SU-DHL-6 (cell line): ENCODE measurements around the gene ATRIP.

Source experiments
- H2AFZ ChIP-seq: fragments of 200-600 bp; sonication (generic); 2 replicates; pipeline ENCODE4 v1.6.1; 2014; ENCODE audit warnings: low read depth, mild to moderate bottlenecking, moderate library complexity, mixed read lengths, antibody characterized with exemption, low read length; ENCODE audit not compliant: severe bottlenecking
- H3F3A ChIP-seq: fragments of 200-600 bp; shearing (Covaris generic); 2 replicates; pipeline ENCODE4 v1.6.0; 2016; ENCODE audit warnings: antibody characterized with exemption, mild to moderate bottlenecking; ENCODE audit not compliant: insufficient read depth
- H3K27ac ChIP-seq: fragments of 200-600 bp; sonication (generic); 2 replicates; pipeline ENCODE4 v1.5.1; 2016; ENCODE audit warnings: low read depth, mild to moderate bottlenecking, low read length, moderate library complexity, mixed read lengths
- H3K27me3 ChIP-seq: fragments of 200-600 bp; sonication (generic), shearing (Covaris generic); 2 replicates; pipeline ENCODE4 v1.6.0; 2014; ENCODE audit warnings: mild to moderate bottlenecking, low read length
- H3K36me3 ChIP-seq: fragments of 200-600 bp; sonication (generic); 2 replicates; pipeline ENCODE4 v1.6.1; 2014; ENCODE audit warnings: mild to moderate bottlenecking, low read length, mixed read lengths
- H3K4me2 ChIP-seq: fragments of 300-600, 200-600 bp; shearing (Covaris generic), sonication (generic); 2 replicates; pipeline ENCODE4 v1.6.0; 2014; ENCODE audit warnings: low read length, low read depth, mild to moderate bottlenecking; ENCODE audit not compliant: poor library complexity, severe bottlenecking
- H3K4me3 ChIP-seq: fragments of 200-600 bp; sonication (generic); 2 replicates; pipeline ENCODE4 v1.5.1; 2014; ENCODE audit warnings: antibody characterized with exemption, low read length, mild to moderate bottlenecking, mixed read lengths; ENCODE audit not compliant: insufficient read depth, poor library complexity, severe bottlenecking
- H3K79me2 ChIP-seq: fragments of 200-600 bp; sonication (generic); 2 replicates; pipeline ENCODE4 v1.6.1; 2014; ENCODE audit warnings: mild to moderate bottlenecking, low read length, moderate library complexity; ENCODE audit not compliant: insufficient read depth
- H3K9ac ChIP-seq: fragments of 200-600 bp; sonication (generic); 2 replicates; pipeline ENCODE4 v1.7.0; 2014; ENCODE audit warnings: mild to moderate bottlenecking, low read length
- H3K9me2 ChIP-seq: fragments of 200-600 bp; sonication (generic); replicated peaks from 2 replicates; pipeline ENCODE4 v1.6.1; 2014; ENCODE audit warnings: low read length; ENCODE audit not compliant: insufficient read depth
- H3K9me3 ChIP-seq: fragments of 200-600 bp; sonication (generic); 2 replicates; pipeline ENCODE4 v1.6.1; 2014; ENCODE audit warnings: low read length, mixed read lengths; ENCODE audit not compliant: insufficient read depth
- H4K20me1 ChIP-seq: fragments of 200-600 bp; sonication (generic); 2 replicates; pipeline ENCODE4 v1.6.1; 2014; ENCODE audit warnings: low read depth, mild to moderate bottlenecking, antibody characterized with exemption, low read length, moderate library complexity, mixed read lengths
- EZH2phosphoT487 ChIP-seq: fragments of 200-600 bp; sonication (generic), shearing (Covaris generic); conservative IDR thresholded peaks from 2 replicates; pipeline ENCODE4 v1.6.1; 2018; ENCODE audit warnings: mild to moderate bottlenecking, antibody characterized with exemption, low read length, moderate library complexity, mixed read lengths
- TF ChIP-seq, protein P1 (sequence below): fragments of 200-600 bp; sonication (generic); IDR thresholded peaks from one replicate; pipeline ENCODE4 v1.5.1; 2017; ENCODE audit warnings: antibody characterized with exemption, mild to moderate bottlenecking, low read length, moderate library complexity; ENCODE audit not compliant: insufficient read depth, poor library complexity, severe bottlenecking

ATRIP gene

DNA sequence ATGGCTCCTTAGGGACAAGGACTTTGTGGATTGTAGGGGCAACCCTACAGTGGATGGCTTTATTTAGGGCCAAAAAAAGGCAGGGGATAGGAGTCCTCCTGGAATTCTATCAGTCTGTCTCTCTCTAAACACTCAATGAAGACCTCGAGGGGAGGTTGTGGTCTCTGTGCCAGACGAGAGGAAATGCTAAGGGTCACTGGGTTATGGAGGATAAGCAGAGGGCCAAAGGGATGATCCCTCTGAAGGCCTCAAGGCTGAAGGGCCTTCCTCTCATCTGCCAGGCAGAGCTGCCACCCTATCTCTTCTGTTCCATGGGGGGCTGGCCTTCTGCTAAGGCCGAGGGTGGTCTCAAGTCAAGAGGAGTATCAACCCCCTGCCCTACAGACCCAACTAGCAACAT, 43.6 kb upstream of the ATRIP start:
- TF ChIP-seq, protein P1, sequence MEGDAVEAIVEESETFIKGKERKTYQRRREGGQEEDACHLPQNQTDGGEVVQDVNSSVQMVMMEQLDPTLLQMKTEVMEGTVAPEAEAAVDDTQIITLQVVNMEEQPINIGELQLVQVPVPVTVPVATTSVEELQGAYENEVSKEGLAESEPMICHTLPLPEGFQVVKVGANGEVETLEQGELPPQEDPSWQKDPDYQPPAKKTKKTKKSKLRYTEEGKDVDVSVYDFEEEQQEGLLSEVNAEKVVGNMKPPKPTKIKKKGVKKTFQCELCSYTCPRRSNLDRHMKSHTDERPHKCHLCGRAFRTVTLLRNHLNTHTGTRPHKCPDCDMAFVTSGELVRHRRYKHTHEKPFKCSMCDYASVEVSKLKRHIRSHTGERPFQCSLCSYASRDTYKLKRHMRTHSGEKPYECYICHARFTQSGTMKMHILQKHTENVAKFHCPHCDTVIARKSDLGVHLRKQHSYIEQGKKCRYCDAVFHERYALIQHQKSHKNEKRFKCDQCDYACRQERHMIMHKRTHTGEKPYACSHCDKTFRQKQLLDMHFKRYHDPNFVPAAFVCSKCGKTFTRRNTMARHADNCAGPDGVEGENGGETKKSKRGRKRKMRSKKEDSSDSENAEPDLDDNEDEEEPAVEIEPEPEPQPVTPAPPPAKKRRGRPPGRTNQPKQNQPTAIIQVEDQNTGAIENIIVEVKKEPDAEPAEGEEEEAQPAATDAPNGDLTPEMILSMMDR = no peak
- TF ChIP-seq EZH2phosphoT487 = no peak
- Histone ChIP-seq H3K9ac (no peak overlapping the region), H4K20me1 (no peaks in the 10 kb centered on the region), H3K4me2 (no peak overlapping the region), H3K36me3 (no peaks in the 10 kb centered on the region), H3F3A (no peaks in the 10 kb centered on the region), H3K4me3 (no peak overlapping the region), H3K79me2 (no peaks in the 10 kb centered on the region), H3K27ac (no peak overlapping the region), H3K27me3 (no peaks in the 10 kb centered on the region), H2AFZ (no peak overlapping the region), H3K9me3 (no peaks in the 10 kb centered on the region), H3K9me2 (no peaks in the 10 kb centered on the region)

DNA sequence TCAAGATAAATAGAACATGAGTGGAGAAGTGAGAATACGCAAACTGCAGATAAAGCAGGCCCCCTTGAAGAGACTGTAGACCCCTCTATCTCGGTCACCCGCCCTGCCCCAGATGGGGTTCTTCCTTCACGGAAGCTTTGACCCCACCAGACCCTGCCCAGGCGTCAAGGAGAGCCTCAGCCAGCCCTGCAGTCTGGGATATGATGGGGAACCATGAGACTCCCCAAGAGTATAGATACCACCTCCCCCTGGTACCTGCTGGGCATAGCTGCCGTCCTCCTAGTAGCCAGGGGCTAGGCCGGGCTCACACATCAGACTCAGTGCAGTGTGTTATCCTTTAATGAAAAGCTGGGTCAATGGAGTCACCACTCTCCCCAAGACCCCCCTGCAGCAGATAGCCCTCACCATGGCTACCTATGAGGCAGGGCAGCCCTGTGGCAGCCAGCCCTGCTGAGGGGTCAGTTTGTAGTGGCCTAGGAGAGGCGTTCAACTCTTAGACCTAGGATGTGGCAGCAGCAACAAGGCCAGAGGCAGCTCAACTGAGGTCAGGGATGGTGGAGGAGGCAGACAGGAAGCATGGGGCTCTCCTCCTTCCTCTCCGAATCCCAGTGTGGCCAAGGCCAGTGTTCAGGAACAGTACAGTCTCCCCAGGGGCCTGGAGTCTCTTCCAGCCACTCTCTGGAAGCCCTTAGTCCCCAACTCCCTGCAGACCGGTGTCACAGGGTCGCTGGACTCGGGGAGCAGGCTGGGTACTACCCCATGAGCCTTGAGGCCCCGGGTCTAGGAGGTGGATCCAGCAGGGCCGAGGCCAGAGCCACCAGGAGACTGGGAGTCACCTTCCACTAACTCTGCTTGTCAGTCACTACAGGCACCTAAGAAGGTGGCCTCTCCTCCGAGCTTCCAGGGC, 42.8 kb upstream of the ATRIP start:
- H3K27me3 ChIP-seq = no peaks in the 10 kb centered on the region
- no peaks in the 10 kb centered on the region for H3K79me2 ChIP-seq
- no peaks in the 10 kb centered on the region for H3F3A ChIP-seq
- no peaks in the 10 kb centered on the region for H3K36me3 ChIP-seq
- no peaks in the 10 kb centered on the region for H3K9me2 ChIP-seq
- no peaks in the 10 kb centered on the region for H4K20me1 ChIP-seq
- no peak overlapping the region for H3K27ac ChIP-seq
- H3K4me2 ChIP-seq = no peak overlapping the region
- H3K9ac ChIP-seq = no peak overlapping the region
- no peaks in the 10 kb centered on the region for H3K9me3 ChIP-seq
- no peak overlapping the region for H3K4me3 ChIP-seq
- TF ChIP-seq EZH2phosphoT487 = no peak
- TF ChIP-seq, protein P1 = no peak
- H2AFZ ChIP-seq = no peak overlapping the region

DNA sequence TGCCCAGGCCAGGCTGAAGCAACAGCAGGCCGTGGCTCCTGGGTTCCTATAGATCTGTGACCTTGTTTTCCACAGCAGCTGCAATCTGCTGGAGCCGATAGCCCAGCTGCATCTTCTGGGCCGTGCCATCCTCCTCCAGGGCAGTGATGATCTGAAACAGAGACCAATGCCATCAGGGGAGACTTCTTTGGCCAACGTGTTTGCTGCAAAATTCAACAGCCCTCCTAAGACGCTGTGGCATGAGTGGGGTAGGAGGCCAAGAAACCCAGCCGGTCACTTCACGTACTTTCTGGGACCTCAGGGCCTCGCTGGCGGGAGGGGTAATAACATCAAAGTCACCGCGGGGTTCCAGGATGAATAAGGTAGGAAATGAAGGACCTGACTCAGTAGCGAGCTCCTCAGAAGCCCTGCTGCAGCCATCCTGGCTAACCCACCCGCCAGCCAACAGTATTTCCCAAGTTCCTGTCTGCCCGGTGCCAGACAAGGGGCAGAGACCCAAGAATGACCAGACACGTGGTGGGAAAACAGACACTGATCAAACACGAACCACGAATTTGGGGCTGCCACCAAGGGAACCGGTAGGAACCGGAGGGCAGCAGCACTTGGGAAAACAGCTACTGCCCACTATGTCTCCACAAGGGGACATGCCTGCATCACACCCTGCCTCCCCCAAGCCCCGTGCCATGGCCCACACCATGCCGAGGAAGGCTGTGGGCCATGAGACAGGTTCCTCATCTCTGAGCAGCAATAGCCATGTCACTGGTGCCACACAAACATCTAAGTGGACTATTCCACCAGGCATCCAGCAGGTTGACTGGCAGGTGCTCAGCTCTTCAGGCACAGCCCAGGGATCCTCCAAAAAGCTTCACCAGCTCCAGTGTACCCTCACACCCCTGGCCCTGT, 41.8 kb upstream of the ATRIP start:
- Histone ChIP-seq H4K20me1 (no peaks in the 10 kb centered on the region), H3K27ac (no peak overlapping the region), H3K9me3 (no peaks in the 10 kb centered on the region), H3K9ac (no peak overlapping the region), H3K9me2 (no peaks in the 10 kb centered on the region), H3K4me2 (no peak overlapping the region), H3F3A (no peaks in the 10 kb centered on the region), H3K4me3 (no peak overlapping the region), H3K36me3 (no peaks in the 10 kb centered on the region), H3K27me3 (no peaks in the 10 kb centered on the region), H3K79me2 (no peaks in the 10 kb centered on the region), H2AFZ (no peak overlapping the region)
- TF ChIP-seq, protein P1 = no peak
- no peak for TF ChIP-seq EZH2phosphoT487
